Colonic mucosa (tissue), 4 donors: ENCODE data around the gene CCDC174. TPM values are rescaled to one million over a fixed set of nuclear protein-coding genes. Genes with fewer than 3 reads are reported as not detected.

Source experiments
- DNase-seq: peaks from one replicate; pipeline ENCODE4 v3.0.0-alpha.2; 2020
- H3K27ac ChIP-seq: fragments of 200-600 bp; one replicate; pipeline ENCODE4 v1.8.0; 2021
- H3K27me3 ChIP-seq: fragments of 200-600 bp; one replicate; pipeline ENCODE4 v1.8.0; 2021
- H3K36me3 ChIP-seq: fragments of 200-600 bp; one replicate; pipeline ENCODE4 v1.8.0; 2021
- H3K4me1 ChIP-seq: fragments of 200-600 bp; one replicate; pipeline ENCODE4 v1.8.0; 2021; ENCODE audit warnings: mild to moderate bottlenecking
- H3K4me3 ChIP-seq: fragments of 200-600 bp; one replicate; pipeline ENCODE4 v1.8.0; 2021
- H3K9ac ChIP-seq, 2 donors: one replicate each; pipeline ENCODE4 v1.7.0; 2013; ENCODE audit warnings: control low read depth in 2 of 2, low read depth in 2 of 2, low read length in 2 of 2
- H3K9me3 ChIP-seq: fragments of 200-600 bp; one replicate; pipeline ENCODE4 v1.8.0; 2021
- intact Hi-C: fragments of 100-400 bp; cut with DNase I; formaldehyde crosslinking; loops from one replicate; pipeline ENCODE4 v1.14.1; 2022
- total RNA-seq, 2 donors: library from RNA; stranded (reverse); fragmentation: NEBNext Ultra II Directional in 1 of 2; extraction: Animal tissue kit (Norgen Biotek cat#: 25700) in 1 of 2; gene quantifications; one replicate each; pipeline ENCODE4 v1.2.1, GENCODE V29; 2021
- TF ChIP-seq, protein P1 (sequence below): fragments of 200-600 bp; IDR thresholded peaks from one replicate; pipeline ENCODE4 v1.8.0; 2022; ENCODE audit warnings: antibody characterized with exemption, mild to moderate bottlenecking
- donor health status: healthy.
- donor health status: DM: no; HTN: no; CAD: no.
- donor health status: DM: no; HTN: no; CAD: no.

Gene CCDC174
- total RNA-seq, 2 donors from 2014 or later, result 15.4 to 17.9 TPM

DNA sequence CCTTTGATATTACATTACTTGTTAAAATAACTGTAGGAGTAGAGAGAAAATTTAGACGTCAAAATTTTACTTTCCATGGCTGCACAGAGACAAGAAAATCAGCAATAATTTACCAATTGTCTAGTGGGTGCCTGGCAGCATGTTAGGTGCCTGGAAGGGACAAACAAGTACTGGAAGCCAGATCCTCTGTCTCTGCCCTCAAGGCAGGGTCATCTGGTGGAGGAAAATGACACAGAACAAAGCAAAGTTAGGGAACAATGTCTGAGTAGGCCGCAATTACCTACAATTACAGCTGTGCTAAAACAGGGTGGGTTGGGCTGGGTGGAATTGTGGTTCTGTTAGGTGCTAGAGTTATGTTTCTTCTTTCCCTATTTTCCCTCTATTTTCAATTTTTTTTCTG lies 7.4 kb downstream of the CCDC174 start:
- peaks cover 19% of the 10 kb centered on the region for H3K36me3 ChIP-seq
- H3K4me3 ChIP-seq, result no peak overlapping the region
- no peaks in the 10 kb centered on the region for H3K4me1 ChIP-seq
- no peak overlapping the region for H3K27ac ChIP-seq
- H3K9ac ChIP-seq, result no peak overlapping the region
- TF ChIP-seq, protein P1, sequence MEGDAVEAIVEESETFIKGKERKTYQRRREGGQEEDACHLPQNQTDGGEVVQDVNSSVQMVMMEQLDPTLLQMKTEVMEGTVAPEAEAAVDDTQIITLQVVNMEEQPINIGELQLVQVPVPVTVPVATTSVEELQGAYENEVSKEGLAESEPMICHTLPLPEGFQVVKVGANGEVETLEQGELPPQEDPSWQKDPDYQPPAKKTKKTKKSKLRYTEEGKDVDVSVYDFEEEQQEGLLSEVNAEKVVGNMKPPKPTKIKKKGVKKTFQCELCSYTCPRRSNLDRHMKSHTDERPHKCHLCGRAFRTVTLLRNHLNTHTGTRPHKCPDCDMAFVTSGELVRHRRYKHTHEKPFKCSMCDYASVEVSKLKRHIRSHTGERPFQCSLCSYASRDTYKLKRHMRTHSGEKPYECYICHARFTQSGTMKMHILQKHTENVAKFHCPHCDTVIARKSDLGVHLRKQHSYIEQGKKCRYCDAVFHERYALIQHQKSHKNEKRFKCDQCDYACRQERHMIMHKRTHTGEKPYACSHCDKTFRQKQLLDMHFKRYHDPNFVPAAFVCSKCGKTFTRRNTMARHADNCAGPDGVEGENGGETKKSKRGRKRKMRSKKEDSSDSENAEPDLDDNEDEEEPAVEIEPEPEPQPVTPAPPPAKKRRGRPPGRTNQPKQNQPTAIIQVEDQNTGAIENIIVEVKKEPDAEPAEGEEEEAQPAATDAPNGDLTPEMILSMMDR, result no peak
- intact Hi-C loops, result loop anchor here (10.0 kb wide), 1 partner anchor 766 kb away; the partner anchor contains the start of genes EAF1 and METTL6
- no peaks in the 10 kb centered on the region for H3K9me3 ChIP-seq
- DNase-seq, result no peak
- H3K27me3 ChIP-seq, result no peaks in the 10 kb centered on the region

DNA sequence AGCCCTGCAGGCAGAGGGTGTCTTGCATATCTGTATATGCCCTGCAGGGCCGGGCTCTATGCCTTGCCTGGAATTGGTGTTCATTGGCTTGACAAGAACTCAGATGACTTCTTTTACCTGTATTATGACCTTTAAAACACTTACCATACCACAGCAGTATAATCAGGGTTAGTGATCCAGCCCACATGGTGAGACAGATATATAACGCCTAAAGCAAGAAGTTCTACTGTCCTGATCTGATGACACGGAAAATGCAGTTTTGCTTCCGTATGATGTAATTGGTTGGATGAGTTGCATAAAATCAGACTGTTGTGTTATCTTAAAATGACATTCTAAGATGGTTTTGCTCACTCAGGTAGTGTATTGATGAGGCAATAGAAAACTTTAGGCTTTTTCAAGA lies 9.4 kb downstream of the CCDC174 start:
- Histone ChIP-seq H3K27ac (no peak overlapping the region), H3K4me3 (no peak overlapping the region), H3K36me3 (peaks cover 25% of the 10 kb centered on the region), H3K4me1 (no peaks in the 10 kb centered on the region), H3K9me3 (no peaks in the 10 kb centered on the region), H3K27me3 (no peaks in the 10 kb centered on the region), H3K9ac (no peak overlapping the region)
- TF ChIP-seq, protein P1, result no peak
- intact Hi-C loops, result no loop called here
- DNase-seq, result no peak

DNA sequence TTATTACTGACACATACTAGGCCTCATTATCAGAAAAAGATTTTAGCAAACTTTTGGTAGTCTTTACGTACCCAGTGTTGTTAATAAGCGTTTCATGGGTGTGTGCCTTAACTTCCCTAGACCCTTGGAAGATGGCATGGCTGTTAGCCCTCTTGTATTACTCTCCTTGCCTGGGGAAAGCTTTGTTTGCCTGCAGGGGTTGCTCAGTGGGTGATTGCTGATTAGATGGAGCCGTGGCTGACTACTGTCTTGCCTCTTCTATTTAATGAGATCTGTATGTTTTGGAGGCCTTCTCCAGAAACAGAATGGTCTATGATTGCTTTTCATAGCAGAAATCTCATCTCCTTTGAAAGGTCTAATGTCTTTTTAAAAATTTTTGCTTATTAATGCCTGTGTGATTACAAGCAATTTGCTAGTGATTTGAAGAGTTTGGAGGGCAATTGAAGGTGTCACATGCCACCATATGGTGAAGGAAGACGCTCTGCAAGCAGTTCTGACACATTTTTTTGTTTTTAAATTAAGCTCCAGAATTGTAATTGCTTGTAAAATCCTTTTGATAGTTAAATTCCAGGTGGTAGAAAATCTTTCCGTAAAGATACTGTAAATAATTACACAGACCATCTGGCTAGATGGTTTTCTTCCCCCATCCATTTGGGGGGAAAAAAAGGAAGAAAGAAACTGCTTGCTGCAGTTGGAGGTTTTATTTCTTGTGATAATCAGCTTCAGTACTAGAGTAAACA lies 12.0 kb downstream of the CCDC174 start:
- DNase-seq, result no peak
- Histone ChIP-seq H3K9me3 (no peaks in the 10 kb centered on the region), H3K4me3 (no peak overlapping the region), H3K4me1 (no peaks in the 10 kb centered on the region), H3K27ac (no peak overlapping the region), H3K27me3 (no peaks in the 10 kb centered on the region), H3K9ac (no peak overlapping the region), H3K36me3 (peaks cover 34% of the 10 kb centered on the region)
- intact Hi-C loops, result no loop called here
- TF ChIP-seq, protein P1, result no peak

DNA sequence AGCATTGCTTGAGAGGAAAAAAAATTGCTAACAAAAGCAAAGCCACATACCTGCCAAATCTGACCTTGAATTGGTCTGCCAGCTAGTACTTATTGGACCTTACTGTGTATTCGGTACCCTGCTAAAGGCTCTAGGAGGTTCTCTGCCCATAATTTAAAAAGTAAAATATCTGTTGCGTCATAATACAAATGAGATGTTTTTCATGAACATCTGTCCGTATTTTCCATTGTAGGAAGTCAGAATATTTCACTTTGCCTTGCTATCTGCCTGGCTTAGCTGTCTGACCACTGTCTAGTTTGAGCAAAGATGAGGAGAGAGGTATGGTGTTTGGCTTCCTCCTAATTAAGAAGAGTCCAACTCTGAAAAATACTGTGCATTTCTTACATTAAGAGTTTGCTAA lies 12.6 kb downstream of the CCDC174 start:
- H3K4me1 ChIP-seq, result no peaks in the 10 kb centered on the region
- TF ChIP-seq, protein P1, result no peak
- no peak overlapping the region for H3K9ac ChIP-seq
- no peak for DNase-seq
- intact Hi-C loops, result no loop called here
- H3K27me3 ChIP-seq, result no peaks in the 10 kb centered on the region
- no peaks in the 10 kb centered on the region for H3K9me3 ChIP-seq
- H3K36me3 ChIP-seq, result peaks cover 32% of the 10 kb centered on the region
- no peak overlapping the region for H3K4me3 ChIP-seq
- no peak overlapping the region for H3K27ac ChIP-seq

DNA sequence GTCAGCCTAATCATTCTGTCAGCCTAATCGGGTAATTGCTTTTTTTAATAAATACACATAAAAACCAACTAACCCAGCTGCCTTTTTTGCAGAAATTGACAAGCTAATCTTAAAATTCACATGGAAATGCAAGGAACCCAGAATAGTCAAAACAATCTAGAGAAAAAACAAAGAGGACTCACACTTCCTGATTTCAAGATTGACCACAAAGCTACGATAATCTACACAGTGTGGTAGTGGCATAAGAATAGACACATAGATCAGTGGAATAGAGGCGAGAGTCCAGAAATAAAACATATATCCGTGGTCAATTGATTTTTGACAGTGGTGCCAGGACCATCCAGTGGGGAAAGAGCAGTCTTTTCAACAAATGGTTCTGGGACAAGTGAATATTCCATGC lies 21.0 kb downstream of the CCDC174 start:
- intact Hi-C loops, result loop anchor here (5.0 to 10.0 kb wide), 2 partner anchors 102 to 250 kb away; no protein-coding TSS in a partner anchor
- Histone ChIP-seq H3K9me3 (no peaks in the 10 kb centered on the region), H3K4me1 (no peaks in the 10 kb centered on the region), H3K9ac (no peak overlapping the region), H3K36me3 (peaks cover 20% of the 10 kb centered on the region), H3K27ac (no peak overlapping the region), H3K27me3 (no peaks in the 10 kb centered on the region), H3K4me3 (no peak overlapping the region)
- no peak for DNase-seq
- TF ChIP-seq, protein P1, result no peak
